ENCODE measurements around the gene WDR72.

The WDR72 gene

DNA sequence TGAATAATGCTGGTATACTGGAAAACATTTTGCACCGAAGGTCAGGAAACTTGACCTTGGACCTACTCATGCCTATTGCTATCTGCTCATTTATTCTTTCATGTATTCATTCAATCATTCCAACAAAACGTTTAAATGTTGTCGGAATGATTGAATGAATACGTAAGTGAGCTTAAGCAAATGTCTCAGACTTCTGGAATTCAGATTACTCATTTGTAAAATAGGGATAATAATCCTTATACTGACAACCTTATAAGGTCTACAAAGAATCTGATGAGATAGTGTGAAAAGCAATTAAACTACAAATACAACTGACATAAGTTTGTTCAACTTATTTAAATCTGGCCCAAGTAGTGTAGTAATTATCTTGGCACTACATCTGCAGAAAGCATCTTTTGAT, 288.7 kb downstream of the WDR72 start:
- H3K4me3 ChIP-seq (replicated peaks; ENCODE audit: insufficient read depth, low read length), result no peak overlapping the region
- TF ChIP-seq SPI1 (IDR thresholded peaks at IDR 0.05; ENCODE audit: borderline replicate concordance, low read depth), result no peak
- TF ChIP-seq, protein P1, sequence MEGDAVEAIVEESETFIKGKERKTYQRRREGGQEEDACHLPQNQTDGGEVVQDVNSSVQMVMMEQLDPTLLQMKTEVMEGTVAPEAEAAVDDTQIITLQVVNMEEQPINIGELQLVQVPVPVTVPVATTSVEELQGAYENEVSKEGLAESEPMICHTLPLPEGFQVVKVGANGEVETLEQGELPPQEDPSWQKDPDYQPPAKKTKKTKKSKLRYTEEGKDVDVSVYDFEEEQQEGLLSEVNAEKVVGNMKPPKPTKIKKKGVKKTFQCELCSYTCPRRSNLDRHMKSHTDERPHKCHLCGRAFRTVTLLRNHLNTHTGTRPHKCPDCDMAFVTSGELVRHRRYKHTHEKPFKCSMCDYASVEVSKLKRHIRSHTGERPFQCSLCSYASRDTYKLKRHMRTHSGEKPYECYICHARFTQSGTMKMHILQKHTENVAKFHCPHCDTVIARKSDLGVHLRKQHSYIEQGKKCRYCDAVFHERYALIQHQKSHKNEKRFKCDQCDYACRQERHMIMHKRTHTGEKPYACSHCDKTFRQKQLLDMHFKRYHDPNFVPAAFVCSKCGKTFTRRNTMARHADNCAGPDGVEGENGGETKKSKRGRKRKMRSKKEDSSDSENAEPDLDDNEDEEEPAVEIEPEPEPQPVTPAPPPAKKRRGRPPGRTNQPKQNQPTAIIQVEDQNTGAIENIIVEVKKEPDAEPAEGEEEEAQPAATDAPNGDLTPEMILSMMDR (IDR thresholded peaks at IDR 0.05; ENCODE audit: insufficient read depth, low read length), result no peak
- no peak for TF ChIP-seq GABPA (IDR thresholded peaks at IDR 0.05; ENCODE audit: low read depth)
- no peak for TF ChIP-seq POLR2AphosphoS5 (IDR thresholded peaks at IDR 0.05; ENCODE audit: low read depth)
- TF ChIP-seq, protein P2, sequence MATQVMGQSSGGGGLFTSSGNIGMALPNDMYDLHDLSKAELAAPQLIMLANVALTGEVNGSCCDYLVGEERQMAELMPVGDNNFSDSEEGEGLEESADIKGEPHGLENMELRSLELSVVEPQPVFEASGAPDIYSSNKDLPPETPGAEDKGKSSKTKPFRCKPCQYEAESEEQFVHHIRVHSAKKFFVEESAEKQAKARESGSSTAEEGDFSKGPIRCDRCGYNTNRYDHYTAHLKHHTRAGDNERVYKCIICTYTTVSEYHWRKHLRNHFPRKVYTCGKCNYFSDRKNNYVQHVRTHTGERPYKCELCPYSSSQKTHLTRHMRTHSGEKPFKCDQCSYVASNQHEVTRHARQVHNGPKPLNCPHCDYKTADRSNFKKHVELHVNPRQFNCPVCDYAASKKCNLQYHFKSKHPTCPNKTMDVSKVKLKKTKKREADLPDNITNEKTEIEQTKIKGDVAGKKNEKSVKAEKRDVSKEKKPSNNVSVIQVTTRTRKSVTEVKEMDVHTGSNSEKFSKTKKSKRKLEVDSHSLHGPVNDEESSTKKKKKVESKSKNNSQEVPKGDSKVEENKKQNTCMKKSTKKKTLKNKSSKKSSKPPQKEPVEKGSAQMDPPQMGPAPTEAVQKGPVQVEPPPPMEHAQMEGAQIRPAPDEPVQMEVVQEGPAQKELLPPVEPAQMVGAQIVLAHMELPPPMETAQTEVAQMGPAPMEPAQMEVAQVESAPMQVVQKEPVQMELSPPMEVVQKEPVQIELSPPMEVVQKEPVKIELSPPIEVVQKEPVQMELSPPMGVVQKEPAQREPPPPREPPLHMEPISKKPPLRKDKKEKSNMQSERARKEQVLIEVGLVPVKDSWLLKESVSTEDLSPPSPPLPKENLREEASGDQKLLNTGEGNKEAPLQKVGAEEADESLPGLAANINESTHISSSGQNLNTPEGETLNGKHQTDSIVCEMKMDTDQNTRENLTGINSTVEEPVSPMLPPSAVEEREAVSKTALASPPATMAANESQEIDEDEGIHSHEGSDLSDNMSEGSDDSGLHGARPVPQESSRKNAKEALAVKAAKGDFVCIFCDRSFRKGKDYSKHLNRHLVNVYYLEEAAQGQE (IDR thresholded peaks at IDR 0.05; ENCODE audit: insufficient replicate concordance, low read depth), result no peak
- DNase-seq (ENCODE audit: low read depth in 1 of 2, low spot score in 1 of 2), result no peak
- H3K27ac ChIP-seq (replicated peaks), result no peak overlapping the region
- no peaks in the 10 kb centered on the region for H3K27me3 ChIP-seq (ENCODE audit: insufficient read depth, poor library complexity, severe bottlenecking)

DNA sequence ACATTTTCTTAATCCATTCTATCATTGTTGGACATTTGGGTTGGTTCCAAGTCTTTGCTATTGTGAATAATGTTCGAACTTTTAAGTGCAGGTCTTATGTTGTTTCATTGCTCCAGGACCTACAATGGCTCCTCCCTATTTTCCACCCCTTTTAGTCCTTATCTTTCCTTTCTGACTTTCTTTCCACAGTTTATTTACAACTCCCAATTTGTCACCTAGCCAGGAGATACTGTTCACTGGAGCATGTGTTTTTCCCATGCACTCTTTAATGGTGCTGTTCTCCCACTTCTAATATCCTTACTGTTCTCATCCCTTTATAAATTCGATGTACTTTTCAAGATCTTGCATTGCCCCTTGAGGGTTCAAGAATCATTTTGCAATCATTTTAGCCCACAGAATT, 290.0 kb downstream of the WDR72 start:
- H3K27ac ChIP-seq (replicated peaks), result no peak overlapping the region
- H3K27me3 ChIP-seq (ENCODE audit: insufficient read depth, poor library complexity, severe bottlenecking), result no peaks in the 10 kb centered on the region
- TF ChIP-seq, protein P2 (IDR thresholded peaks at IDR 0.05; ENCODE audit: insufficient replicate concordance, low read depth), result no peak
- no peak for TF ChIP-seq POLR2AphosphoS5 (IDR thresholded peaks at IDR 0.05; ENCODE audit: low read depth)
- TF ChIP-seq, protein P1 (IDR thresholded peaks at IDR 0.05; ENCODE audit: insufficient read depth, low read length), result no peak
- no peak for TF ChIP-seq GABPA (IDR thresholded peaks at IDR 0.05; ENCODE audit: low read depth)
- no peak for TF ChIP-seq SPI1 (IDR thresholded peaks at IDR 0.05; ENCODE audit: borderline replicate concordance, low read depth)
- no peak overlapping the region for H3K4me3 ChIP-seq (replicated peaks; ENCODE audit: insufficient read depth, low read length)
- DNase-seq (ENCODE audit: low read depth in 1 of 2, low spot score in 1 of 2), result no peak
